Measurements from ENCODE around the gene GPRC5C. TPM values are rescaled to one million over a fixed set of nuclear protein-coding genes. Genes with fewer than 3 reads are reported as not detected.

Gene GPRC5C
- total RNA-seq, 1 experiment from 2014 or later, result 15.5 TPM

- Histone ChIP-seq H4K5ac (ENCODE audit: insufficient read length, low read depth, low read length) (no peak overlapping the region), H4K8ac (replicated peaks; ENCODE audit: insufficient read length, low read depth, low read length) (no peak overlapping the region), H2AK5ac (ENCODE audit: insufficient read length, low read length) (no peak overlapping the region), H3K27ac (ENCODE audit: insufficient read length, low read depth, low read length) (no peak overlapping the region), H3K23ac (ENCODE audit: insufficient read length, low read depth, low read length) (no peak overlapping the region), H3K4me1 (ENCODE audit: insufficient read depth, low read length) (no peaks in the 10 kb centered on the region), H3T11ph (ENCODE audit: low read length) (no peak overlapping the region), H3K18ac (ENCODE audit: insufficient read length, low read depth, low read length) (no peak overlapping the region), H3K14ac (ENCODE audit: insufficient read depth, low read length) (no peak overlapping the region), H2BK120ac (ENCODE audit: low read depth, low read length, poor library complexity, severe bottlenecking) (no peak overlapping the region), H4K91ac (ENCODE audit: insufficient read length, low read depth, low read length) (no peak overlapping the region), H3K27me3 (ENCODE audit: insufficient read depth, low read length) (no peaks in the 10 kb centered on the region), H4K20me1 (ENCODE audit: control insufficient read depth, insufficient read depth, insufficient read length) (no peaks in the 10 kb centered on the region), H2BK20ac (ENCODE audit: low read depth, low read length, poor library complexity, severe bottlenecking) (no peak overlapping the region), H3K56ac (ENCODE audit: insufficient read length, low read depth, low read length) (no peak overlapping the region), H3K79me1 (ENCODE audit: insufficient read depth, low read depth, low read length, poor library complexity, severe bottlenecking) (no peaks in the 10 kb centered on the region), H2BK15ac (ENCODE audit: low read depth, low read length) (no peak overlapping the region), H2BK5ac (ENCODE audit: insufficient read length, low read length) (no peak overlapping the region), H3K9ac (ENCODE audit: extremely low read depth, insufficient read length, low read length) (no peak overlapping the region), H3K23me2 (ENCODE audit: insufficient read length, low read depth, low read length, poor library complexity, severe bottlenecking) (no peaks in the 10 kb centered on the region), H3K9me3 (ENCODE audit: control insufficient read depth, low read depth, low read length) (no peaks in the 10 kb centered on the region), H2BK12ac (ENCODE audit: insufficient read length, low read depth, low read length) (no peak overlapping the region), H3K4me2 (ENCODE audit: insufficient read depth, insufficient read length, low read length) (no peak overlapping the region), H3K79me2 (ENCODE audit: insufficient read depth, low read length) (no peaks in the 10 kb centered on the region), H3K4ac (ENCODE audit: low read depth, low read length) (no peak overlapping the region), H2AFZ (ENCODE audit: low read length) (no peak overlapping the region)
- Mint-ChIP-seq H3K9me3 (peaks cover 11 to 12% of the 10 kb centered on the region in 2 experiments), H3K36me3 (ENCODE audit: insufficient read depth in 1 of 3, low read depth in 3 of 3) (peaks cover 0 to 5% (median 1%) of the 10 kb centered on the region in 3 experiments; a peak in 3 of 7 replicates), H3K27me3 (ENCODE audit: low read depth) (peaks cover 47% of the 10 kb centered on the region), H3K4me3 (no peak overlapping the region), H3K4me1 (no peaks in the 10 kb centered on the region), H3K27ac (no peak overlapping the region)
- WGBS (ENCODE audit: extremely low coverage, insufficient read length, low lambda C conversion rate), result no CpG with 5 or more reads among the region's 9 CpGs
- TF ChIP-seq CTCF (conservative IDR thresholded peaks at IDR 0.05), result no peak
- DNase-seq, result peak; percentile 22
Observed at GRCh38 chr17:74484066-74484465, 52.2 kb downstream of the GPRC5C start.

Measured in H9 (cell line).